GM18505 (cell line): Measurements from ENCODE around the gene LRP6.
"Not testable (repeated sequence)": the region's sequence is repeated elsewhere in the genome, so short reads cannot be mapped to it uniquely, and the experiment has no call there.

ENCODE experiments used
- ATAC-seq: cut with Tn5 transposase; IDR thresholded peaks from one replicate; pipeline ENCODE4 v1.9.1; 2021; ENCODE audit not compliant: unreplicated experiment
- POLR2A ChIP-seq: IDR thresholded peaks from 4 replicates; pipeline ENCODE4 v1.6.1; 2011; ENCODE audit warnings: borderline replicate concordance; ENCODE audit not compliant: insufficient read depth, insufficient read length; ENCODE audit errors: extremely low read depth

The LRP6 gene

DNA sequence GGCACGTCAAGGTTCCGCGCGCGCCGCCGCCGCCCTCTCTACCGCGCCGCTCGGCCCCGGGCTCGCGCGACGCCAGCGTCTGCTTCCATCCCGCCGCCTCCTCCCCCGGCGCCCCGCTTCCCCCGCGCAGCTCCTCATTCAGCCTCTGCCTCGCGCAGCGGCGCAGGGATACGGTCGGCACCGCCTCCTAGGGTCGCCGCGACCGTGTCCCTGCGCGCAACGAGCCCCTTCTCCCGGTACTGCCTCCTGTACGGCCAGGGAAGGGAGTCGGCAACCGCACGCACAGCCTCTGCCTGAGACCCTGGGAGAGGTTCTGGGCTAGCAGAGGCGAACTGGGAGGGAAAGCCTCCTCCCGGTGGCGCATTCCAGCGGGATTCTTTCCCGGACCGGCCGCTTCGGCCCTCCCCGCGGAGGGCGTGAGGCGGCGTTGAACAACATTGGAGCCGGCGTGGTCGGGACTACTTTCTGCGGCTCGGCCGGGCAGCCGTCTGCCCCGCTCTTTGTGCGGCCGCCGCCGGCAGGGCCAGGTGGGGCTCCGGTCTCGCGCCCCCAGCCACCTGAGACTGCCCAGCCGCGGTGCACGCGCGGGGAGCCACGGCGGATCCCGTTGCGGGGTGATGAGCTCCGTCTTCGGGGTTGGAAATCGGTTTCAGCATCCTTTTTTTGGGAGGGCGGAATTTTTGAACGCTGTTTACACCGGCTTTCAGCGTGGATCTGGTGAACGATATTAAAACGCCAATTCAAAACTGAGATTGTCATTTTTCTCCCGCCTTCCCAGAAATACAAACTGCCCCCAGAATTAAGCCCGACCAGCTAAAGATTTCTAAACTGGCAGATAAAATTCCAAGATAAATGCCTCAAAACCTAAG is at the start of gene LRP6:
TSS of gene LRP6 (minus strand) at position 172 of the 869 bp plus-strand sequence. CDS start 309 bp downstream, outside the sequence.
- peak; percentile 92 for ATAC-seq
- peak; percentile 74 for TF ChIP-seq POLR2A

DNA sequence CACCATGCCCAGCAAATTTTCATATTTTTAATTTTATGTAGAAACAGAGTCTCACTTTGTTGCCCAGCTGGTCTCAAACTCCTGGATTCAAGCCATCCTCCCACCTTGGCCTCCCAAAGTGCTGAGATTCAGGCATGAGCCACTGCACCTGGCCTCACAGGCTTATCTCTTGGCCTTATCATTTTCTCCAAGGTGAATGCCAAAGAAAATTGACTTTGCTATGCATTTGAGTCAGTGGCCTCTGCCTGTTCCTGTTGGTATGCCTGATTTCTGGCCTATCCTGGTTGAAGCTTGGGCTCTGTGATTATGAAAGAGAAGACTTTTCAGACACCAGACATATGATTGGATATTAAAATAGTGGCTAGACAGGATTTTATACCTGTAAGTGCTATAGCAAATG is 49.0 kb upstream of the LRP6 start:
- ATAC-seq: no peak
- TF ChIP-seq POLR2A: no peak

GRCh38 chr12:12310695-12311094 is 43.9 kb upstream of the LRP6 start:
- not testable (repeated sequence) for ATAC-seq

- ATAC-seq: no peak
- no peak for TF ChIP-seq POLR2A
These were observed 38.9 kb upstream of the LRP6 start for GRCh38 chr12:12305568-12306300.

GRCh38 chr12:12302976-12303375 is 36.1 kb upstream of the LRP6 start:
- no peak for TF ChIP-seq POLR2A
- ATAC-seq: no peak

- ATAC-seq: no peak
- TF ChIP-seq POLR2A: no peak
These were observed 34.3 kb upstream of the LRP6 start for GRCh38 chr12:12301122-12301521.

DNA sequence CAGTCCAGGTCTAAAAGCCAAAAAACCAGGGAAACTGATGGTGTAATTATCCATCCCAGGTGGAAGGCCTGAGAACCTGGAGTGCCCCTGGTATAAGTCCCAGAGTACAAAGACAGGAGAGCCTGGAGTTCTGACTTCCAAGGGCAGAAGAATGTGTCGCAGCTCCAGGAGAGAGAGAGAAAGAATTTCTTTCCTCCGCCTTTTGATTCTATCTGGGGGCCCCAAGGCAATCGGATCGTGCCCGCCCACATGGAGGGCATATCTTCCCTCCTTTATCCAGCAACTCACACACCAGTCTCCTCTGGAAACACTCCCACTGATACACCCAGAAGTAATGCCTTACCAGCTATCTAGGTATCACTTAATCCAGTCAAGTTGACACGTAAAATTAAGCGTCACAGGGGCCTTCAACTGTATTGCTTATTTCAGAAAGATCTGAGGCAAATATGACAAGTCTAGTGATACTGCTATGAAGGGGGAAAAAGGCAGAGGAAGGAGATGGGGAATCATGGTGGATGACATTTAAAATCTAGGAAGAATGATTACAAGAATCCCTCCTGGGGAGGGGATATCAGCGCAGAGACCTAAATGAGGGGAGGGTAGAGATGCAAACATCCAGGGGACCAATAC is 30.5 kb upstream of the LRP6 start:
- no peak for TF ChIP-seq POLR2A
- ATAC-seq: no peak

DNA sequence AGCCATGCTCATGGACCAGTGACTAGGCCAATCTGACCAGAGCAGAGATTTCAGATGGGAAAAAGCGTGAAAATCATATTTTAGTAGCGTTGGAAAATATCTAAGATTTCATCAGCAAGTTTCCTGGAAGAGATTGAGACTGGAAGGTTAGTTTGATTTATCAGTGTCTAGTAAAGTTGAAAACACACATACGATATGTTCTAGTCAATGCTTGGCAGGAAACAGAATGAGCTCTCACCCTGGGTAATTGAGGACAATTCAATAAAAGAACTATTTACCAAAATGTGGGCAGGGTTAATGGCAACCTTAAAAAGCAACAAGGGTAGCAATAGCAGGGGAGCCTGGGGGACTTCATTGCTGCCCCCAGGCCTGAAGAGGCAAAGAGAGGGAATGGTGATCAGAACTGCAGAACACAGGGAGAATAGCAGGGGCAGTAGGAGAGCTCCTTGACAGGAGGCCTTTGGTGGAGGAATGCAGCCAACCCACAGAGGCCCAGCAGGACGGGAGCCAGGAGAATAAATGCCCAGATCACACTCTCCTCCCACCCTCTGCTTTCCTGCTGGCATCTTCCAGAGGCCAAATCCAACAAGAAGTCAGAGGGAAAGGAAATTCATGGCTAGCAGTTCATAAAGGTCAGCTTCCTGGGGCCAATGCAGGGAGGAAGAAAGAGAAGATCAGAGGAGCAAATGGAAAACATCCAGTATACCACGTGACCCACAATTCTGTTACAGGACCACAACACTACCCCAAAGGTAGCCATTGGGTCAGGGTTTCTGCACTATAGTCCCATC is 27.6 kb upstream of the LRP6 start:
- no peak for TF ChIP-seq POLR2A
- no peak for ATAC-seq

DNA sequence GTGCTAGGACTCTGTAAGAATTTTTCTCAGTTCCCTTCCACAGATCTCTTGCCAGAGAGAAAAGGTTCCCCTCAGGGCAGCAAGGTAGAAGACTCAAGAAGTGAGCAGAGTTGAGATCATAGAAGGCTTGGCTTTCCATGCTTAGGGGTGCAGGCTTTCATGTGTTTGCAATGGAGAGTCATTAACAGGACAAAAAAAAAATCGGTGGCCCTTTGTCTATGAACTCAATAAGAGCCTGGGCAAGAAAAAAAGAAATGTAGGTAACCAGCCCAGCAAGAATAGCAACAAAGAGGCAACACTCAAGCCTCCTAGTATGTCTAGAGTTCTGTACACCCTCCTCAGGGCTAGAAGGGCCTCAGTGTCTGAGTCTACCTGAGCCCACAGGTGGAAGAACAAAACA is 23.4 kb upstream of the LRP6 start:
- ATAC-seq: no peak
- no peak for TF ChIP-seq POLR2A

DNA sequence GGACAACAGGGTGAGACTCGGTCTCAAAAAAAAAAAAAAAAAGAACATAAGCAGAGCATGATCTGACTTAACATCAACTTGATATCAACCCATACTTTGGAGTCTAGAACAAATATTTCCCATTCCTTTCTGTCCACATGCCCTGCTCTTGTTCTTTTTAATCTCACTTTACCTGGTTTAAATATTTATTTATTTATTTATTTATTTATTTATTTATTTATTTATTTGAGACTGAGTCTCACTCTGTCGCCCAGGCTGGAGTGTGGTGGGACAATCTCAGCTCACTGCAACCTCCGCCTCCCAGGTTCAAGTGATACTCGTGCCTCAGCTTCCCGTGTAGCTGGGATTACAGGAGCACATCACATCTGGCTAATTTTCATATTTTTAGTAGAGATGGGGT is 19.6 kb upstream of the LRP6 start:
- no peak for ATAC-seq
- no peak for TF ChIP-seq POLR2A

DNA sequence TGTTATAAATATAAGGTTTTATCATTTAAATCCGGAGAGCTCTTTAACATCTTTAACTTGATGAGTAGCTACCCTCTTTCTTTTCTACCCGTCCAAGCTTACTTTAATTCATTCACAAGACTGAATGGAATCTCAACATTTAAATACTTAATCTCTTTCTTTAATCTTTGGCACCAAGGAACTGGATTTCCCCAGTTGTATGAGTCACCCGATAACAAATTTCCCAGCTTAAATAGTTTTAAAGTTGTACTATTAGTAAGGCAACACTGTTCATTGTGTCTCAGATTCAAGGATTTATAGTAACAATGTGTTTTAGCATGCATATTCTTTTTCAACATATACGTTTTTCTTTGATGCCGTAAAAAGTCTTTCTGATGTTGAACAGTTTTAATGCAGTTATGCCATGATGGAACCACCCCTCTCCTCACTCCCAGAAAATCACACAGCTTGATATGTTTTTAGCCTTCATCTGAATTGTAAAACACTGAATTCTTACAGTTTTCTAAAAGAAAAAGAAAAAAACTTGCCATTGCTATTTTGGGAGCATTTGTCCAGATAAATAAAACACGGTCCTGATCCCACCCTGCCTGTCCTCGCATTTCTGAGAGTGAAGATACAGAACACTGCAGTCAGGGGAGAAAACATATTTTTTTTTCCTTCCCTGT is 16.0 kb upstream of the LRP6 start:
- ATAC-seq: no peak
- TF ChIP-seq POLR2A: no peak

DNA sequence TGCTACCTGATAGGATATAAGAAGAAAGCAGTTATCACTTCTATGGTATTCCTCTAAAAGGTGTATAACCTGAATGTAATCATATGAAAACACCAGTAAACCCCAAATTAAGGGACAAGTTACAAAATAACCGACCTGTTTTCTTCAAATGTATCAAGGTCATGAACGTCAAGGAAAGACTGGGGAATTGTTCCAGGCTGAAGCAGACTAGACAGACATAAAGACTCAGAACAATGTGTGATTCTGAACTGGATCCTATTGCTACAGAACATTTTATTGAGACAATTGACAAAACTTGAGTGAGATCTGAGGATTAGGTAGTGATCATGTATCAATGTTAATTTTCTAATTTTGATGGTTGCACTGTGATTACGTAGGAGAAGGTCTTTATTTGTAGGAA is 15.4 kb upstream of the LRP6 start:
- no peak for TF ChIP-seq POLR2A
- ATAC-seq: no peak
